NCI-H1092 treated with DMSO at 0.1 percent for 48 hours (cell line): ENCODE data around the gene SDR9C7.
"Not testable (repeated sequence)": the region's sequence is repeated elsewhere in the genome, so short reads cannot be mapped to it uniquely, and the experiment has no call there.

ENCODE experiments used
- DNase-seq: peaks from one replicate; lab custom pipeline; 2025; lab: John Stamatoyannopoulos, UW

The SDR9C7 gene

GRCh38 chr12:56914724-56915123, 19.5 kb downstream of the SDR9C7 start:
- DNase-seq: no peak

GRCh38 chr12:56914256-56914655, 20.0 kb downstream of the SDR9C7 start:
- no peak for DNase-seq

DNA sequence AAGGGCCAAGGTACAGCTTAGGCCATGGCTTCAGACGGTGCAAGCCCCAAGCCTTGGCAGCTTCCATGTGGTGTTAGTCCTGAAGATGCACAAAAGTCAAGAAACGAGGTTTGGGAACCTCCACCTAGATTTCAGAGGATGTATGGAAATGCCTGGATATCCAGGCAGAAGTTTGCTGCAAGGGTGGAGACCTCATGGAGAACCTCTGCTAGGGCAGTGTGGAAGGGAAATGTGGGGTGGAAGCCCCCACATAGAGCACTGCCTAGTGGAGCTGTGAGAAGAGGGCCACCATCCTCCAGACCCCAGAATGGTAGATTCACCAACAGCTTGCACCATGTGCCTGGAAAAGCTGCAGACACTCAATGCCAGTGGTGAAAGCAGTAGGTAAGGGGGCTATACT, 24.8 kb downstream of the SDR9C7 start:
- DNase-seq: not testable (repeated sequence)

DNA sequence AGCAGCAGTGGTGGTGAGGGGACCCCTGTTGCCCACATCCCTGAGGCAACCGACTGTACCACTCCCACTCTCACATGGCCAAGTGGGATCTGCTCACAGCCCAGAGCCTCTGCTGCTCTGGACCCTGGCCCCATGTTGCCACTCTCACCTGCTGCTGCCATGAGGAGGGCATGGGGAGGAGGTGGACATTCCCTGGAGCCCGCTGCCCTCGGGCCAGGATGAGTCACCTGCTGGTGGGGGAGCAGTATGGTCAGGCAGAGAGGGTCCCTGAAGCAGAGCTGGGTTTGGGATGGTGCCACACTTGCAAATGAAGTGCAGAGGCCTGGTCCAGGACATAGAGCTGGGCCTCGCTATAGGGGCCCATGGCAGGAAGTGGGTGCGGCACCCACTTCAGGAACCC, 26.1 kb downstream of the SDR9C7 start:
- no peak for DNase-seq

DNA sequence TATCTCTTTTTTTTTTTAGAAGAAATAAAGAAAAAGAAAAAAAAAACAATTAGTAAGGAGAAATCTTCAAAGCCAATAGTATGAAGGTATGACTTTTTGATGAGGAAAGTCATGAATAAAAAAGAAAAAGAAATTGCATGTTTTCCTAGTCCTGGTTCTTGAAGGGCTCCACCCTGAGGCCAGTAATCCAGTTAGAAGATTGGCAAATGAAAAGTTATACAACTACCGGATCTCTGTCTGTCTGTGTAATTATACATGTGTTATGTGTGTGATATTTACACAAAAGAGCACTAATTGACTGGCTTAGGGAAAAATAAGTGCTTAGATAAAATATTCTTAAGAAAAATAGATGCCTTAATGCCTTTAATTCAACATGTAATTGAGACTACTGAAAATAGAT, 28.4 kb downstream of the SDR9C7 start:
- no peak for DNase-seq

DNA sequence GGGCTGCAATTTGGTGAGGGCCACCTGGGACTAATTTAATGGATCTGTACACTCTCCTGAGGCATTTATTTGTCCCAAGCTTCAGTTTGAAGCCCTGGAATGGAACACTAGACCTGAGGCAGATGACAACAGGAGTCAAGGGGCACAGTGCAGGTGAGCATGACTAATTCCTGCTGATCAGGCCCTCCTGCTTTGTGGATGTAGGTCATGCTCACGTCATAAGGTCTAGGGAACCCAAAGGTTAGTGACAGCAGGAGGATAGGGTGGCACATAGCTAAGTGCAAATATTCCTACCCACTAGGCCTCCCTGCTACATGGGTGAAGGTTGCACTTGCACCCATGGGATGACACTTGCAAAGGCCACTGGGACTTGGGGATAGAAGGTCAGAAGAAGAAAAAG, 30.8 kb downstream of the SDR9C7 start:
- DNase-seq: no peak

GRCh38 chr12:56901313-56901712, 32.9 kb downstream of the SDR9C7 start:
- not testable (repeated sequence) for DNase-seq

GRCh38 chr12:56900583-56900982, 33.6 kb downstream of the SDR9C7 start:
- DNase-seq: no peak

- no peak for DNase-seq
Observed at GRCh38 chr12:56898938-56899337, 35.3 kb downstream of the SDR9C7 start.

DNA sequence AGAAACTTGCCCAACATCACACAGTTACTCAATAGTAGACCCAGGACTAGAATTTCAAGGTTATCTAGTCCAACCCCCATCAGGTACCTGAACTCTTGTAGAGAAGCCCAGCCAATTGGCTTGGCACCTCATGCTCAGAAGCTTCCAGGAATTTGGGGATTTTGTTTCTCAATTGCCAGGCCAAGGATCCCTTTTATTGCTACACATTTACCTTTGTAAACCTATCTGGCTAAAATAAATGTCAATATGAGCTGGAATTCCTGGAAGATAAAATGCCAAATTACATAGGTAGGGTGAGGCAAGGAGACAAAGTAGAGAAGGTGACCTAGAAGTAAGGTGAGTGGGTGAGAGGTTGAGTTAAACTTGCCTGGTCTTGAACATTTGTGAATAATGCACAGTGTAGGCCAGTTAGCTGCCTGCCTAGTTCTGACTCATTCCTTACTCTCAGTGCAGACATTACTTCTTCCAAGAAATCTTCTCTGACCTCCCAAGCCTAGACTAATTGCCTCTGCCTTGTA, 36.3 kb downstream of the SDR9C7 start:
- DNase-seq: no peak

DNA sequence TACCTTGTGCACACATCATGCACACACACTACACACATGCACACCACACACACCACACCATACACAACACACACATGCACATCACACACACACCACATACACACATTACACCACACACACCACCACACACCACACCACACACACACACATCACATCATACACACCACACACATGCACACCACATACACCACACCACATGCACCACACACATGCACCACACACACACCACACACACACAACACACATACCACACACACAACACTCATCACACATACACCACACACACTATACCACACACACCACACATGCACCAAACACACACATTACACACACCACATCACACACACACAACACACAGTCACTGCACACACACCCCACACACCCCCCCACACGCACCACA, 38.1 kb downstream of the SDR9C7 start:
- DNase-seq: no peak

GRCh38 chr12:56894698-56895368, 39.4 kb downstream of the SDR9C7 start:
- no peak for DNase-seq

DNA sequence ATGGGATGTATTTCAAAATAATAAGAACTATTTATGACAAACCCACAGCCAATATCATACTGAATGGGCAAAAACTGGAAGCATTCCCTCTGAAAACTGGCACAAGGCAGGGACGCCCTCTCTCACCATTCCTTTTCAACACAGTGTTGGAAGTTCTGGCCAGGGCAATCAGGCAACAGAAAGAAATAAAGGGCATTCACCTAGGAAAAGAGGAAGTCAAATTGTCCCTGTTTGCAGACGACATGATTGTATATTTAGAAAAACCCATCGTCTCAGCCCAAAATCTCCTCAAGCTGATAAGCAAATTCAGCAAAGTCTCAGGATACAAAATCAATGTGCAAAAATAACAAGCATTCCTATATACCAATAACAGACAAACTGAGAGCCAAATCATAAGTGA, 42.3 kb downstream of the SDR9C7 start:
- not testable (repeated sequence) for DNase-seq

DNA sequence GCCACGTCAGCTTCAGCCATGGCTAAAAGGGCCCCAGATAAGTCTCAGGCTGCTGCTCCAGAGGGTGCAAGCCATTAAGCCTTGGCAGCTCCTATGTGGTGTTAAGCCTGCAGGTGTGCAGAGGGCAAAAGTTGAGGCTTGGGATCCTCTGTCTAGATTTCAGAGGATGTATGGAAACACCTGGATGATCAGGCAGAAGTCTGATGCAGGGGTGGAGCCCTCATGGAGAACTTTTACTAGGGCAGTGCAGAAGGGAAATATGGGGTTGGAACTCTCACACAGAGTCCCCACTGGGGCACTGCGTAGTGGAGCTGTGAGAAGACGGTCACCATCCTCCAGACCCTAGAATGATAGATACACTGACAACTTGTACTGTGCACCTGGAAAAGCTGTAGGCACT, 47.9 kb downstream of the SDR9C7 start:
- no peak for DNase-seq

- DNase-seq: no peak
Observed at GRCh38 chr12:56885316-56885715, 48.9 kb downstream of the SDR9C7 start.

DNA sequence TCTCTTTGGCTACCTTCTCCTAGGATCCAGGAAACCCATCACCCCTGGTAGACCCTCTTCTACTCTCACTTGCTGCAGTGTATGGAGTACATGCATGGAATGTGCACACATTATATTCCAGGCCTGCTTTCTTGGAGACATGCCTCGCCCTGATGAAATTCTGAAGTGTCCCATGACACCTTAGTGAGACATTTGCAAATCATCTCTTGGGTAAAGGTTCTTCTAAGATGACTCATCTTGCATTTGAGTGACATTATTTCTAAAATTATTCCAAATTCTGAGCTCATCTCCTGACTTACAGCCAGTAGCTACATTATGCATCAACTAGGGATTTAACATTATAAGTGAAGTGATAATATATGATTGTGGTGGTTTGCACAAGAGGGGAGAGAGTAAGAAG, 49.8 kb downstream of the SDR9C7 start:
- DNase-seq: no peak

- DNase-seq: not testable (repeated sequence)
Observed at GRCh38 chr12:56882407-56882806, 51.8 kb downstream of the SDR9C7 start.

GRCh38 chr12:56880125-56880992, 53.8 kb downstream of the SDR9C7 start:
- DNase-seq: no peak

DNA sequence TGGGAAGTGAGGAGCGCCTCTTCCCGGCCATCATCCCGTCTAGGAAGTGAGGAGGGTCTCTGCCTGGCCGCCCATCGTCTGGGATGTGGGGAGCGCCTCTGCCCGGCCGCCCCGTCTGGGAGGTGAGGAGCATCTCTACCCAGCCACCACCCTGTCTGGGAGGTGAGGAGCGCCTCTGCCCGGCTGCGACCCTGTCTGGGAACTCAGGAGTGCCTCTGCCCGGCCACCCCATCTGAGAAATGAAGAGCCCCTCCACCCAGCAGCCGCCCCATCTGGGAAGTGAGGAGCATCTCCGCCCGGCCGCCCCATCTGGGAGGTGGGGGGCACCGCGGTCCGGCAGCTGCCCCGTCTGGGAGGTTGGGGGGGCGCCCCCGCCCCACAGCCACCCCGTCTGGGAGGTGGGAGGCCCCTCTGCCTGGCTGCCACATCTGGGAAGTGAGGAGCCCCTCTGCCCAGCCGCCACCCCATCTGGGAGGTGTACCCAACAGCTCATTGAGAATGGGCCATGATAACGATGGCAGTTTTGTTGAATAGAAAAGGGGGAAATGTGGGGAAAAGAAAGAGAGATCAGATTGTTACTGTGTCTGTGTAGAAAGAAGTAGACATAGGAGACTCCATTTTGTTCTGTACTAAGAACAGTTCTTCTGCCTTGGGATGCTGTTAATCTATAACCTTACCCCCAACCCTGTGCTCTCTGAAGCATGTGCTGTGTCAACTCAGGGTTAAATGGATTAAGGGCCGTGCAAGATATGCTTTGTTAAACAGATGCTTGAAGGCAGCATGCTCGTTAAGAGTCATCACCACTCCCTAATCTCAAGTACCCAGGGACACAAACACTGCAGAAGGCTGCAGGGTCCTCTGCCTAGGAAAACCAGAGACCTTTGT, 54.7 kb downstream of the SDR9C7 start:
- not testable (repeated sequence) for DNase-seq

GRCh38 chr12:56878010-56878339, 56.2 kb downstream of the SDR9C7 start:
- DNase-seq: no peak

DNA sequence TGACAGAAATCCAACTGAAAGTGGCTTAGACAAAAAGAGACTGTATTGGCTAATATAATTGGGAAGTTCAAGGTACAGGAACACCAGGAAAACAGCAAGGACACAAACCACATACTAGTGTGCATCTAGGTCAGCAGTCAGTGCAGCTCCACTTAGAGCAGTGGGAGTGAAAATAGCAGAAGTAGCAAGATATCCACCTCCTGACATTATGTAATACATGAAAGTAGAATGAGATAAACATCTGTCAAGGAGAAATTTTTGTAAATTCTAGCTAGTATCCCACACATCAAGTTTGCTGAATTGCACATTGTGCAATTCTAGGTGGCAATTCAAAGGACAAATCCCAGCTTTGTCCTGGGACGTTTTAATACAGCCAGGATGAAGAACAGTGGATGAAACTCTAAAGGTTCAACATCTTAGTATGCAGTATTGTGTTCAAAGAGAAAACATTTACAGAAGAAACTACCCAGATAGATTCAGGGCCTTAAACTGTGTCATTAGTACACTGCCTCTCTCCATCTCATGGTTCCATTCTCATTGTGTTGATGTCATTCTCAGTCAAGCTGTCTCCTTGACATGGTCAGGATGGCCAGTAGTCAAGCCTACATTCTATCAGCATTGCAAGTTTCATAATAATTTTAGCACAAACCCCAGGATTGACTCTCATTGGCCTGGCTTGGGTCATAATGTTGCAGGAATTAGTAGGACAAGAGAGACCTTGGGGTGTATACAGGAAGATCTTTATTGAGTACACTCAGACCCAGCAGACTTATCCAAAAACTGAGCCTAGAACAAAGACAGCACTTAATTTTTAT, 56.8 kb downstream of the SDR9C7 start:
- DNase-seq: no peak

GRCh38 chr12:56874821-56875220, 59.4 kb downstream of the SDR9C7 start:
- DNase-seq: no peak
